PFSK-1 (cell line): ENCODE results near the gene PRKAG2.

Source experiments
- POLR2AphosphoS5 ChIP-seq: IDR thresholded peaks from 2 replicates; pipeline ENCODE4 v1.6.1; 2012; ENCODE audit warnings: low read depth, mild to moderate bottlenecking, control low read depth, low read length, moderate library complexity
- SIN3A ChIP-seq: IDR thresholded peaks from 2 replicates; pipeline ENCODE4 v1.6.1; 2012; ENCODE audit warnings: mild to moderate bottlenecking, low read length, moderate library complexity, borderline replicate concordance; ENCODE audit not compliant: insufficient read depth
- TAF1 ChIP-seq: IDR thresholded peaks from 2 replicates; pipeline ENCODE4 v1.6.1; 2012; ENCODE audit warnings: low read length, control low read depth, borderline replicate concordance; ENCODE audit not compliant: insufficient read depth

DNA sequence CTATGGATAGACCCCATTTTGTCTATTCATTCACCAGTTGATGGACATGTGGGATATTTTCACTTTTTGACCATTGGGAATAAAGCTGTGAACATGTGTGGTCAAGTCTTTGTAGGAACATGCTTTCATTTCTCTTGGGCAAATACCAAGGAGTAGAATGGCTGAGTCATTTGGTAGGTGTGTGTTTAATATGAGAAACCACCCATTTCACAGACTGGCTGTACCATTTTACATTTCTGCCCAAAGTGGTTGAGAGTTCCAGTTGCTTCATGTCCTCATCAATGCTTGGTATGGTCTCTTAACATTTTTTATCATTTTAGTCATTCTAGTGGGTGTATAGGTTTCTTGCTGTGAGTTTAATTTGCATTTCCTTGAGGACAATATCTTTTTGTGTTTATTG, 232.4 kb downstream of the PRKAG2 start:
- TF ChIP-seq TAF1 (no peak), SIN3A (no peak), POLR2AphosphoS5 (no peak)
